Measurements from ENCODE around the gene GPR137C.

DNA sequence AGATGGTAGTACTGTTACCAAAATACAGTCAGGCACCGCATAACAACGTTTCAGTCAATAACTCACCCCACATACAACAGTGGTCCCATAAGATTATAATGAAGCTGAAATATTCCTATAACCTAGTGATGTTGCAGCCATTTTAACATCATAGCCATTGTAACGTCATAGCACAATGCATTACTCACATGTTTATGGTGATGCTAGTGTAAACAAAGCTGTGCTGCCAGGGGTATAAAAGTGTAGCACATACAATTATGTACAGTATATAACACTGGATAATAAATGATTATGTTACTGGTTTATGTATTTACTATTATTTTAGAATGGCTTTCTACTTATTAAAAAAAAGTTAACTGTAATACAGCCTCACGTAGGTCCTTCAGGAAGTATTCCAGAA lies 37.0 kb downstream of the GPR137C start:
- TF ChIP-seq RCOR1 (IDR thresholded peaks at IDR 0.05; ENCODE audit: low read length) (no peak), REST (IDR thresholded peaks at IDR 0.05; ENCODE audit: low read depth, low read length) (no peak), MXI1 (IDR thresholded peaks at IDR 0.05; ENCODE audit: low read depth, low read length) (no peak), USF1 (IDR thresholded peaks at IDR 0.05; ENCODE audit: borderline replicate concordance, low read depth) (no peak), CHD2 (IDR thresholded peaks at IDR 0.05; ENCODE audit: low read length, partially characterized antibody) (no peak), EZH2phosphoT487 (IDR thresholded peaks at IDR 0.05; ENCODE audit: borderline replicate concordance, low read depth) (no peak), SMC3 (IDR thresholded peaks at IDR 0.05; ENCODE audit: low read depth, low read length) (no peak)
- TF ChIP-seq, protein P1, sequence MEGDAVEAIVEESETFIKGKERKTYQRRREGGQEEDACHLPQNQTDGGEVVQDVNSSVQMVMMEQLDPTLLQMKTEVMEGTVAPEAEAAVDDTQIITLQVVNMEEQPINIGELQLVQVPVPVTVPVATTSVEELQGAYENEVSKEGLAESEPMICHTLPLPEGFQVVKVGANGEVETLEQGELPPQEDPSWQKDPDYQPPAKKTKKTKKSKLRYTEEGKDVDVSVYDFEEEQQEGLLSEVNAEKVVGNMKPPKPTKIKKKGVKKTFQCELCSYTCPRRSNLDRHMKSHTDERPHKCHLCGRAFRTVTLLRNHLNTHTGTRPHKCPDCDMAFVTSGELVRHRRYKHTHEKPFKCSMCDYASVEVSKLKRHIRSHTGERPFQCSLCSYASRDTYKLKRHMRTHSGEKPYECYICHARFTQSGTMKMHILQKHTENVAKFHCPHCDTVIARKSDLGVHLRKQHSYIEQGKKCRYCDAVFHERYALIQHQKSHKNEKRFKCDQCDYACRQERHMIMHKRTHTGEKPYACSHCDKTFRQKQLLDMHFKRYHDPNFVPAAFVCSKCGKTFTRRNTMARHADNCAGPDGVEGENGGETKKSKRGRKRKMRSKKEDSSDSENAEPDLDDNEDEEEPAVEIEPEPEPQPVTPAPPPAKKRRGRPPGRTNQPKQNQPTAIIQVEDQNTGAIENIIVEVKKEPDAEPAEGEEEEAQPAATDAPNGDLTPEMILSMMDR (IDR thresholded peaks at IDR 0.05): no peak
- TF ChIP-seq, protein P2, sequence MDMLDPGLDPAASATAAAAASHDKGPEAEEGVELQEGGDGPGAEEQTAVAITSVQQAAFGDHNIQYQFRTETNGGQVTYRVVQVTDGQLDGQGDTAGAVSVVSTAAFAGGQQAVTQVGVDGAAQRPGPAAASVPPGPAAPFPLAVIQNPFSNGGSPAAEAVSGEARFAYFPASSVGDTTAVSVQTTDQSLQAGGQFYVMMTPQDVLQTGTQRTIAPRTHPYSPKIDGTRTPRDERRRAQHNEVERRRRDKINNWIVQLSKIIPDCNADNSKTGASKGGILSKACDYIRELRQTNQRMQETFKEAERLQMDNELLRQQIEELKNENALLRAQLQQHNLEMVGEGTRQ (IDR thresholded peaks at IDR 0.05; ENCODE audit: borderline replicate concordance, low read depth, low read length): no peak

Data from SK-N-SH (cell line).